ENCODE measurements around the gene CRHR1.

CRHR1 gene

GRCh38 chr17:45791041-45791582 lies 7.0 kb downstream of the CRHR1 start:
- TF ChIP-seq CTCF (IDR thresholded peaks at IDR 0.05; ENCODE audit: low read depth, low read length) = no peak
- H3K4me3 ChIP-seq (ENCODE audit: low read depth, low read length) = no peak overlapping the region
- in situ Hi-C loops (cut with HindIII; ENCODE audit: low sequenced_read_pairs) = no loop called here
- no peak for DNase-seq (ENCODE audit: low read depth, low spot score)

GRCh38 chr17:45791935-45792334 lies 7.8 kb downstream of the CRHR1 start:
- DNase-seq (ENCODE audit: low read depth, low spot score) = no peak
- TF ChIP-seq CTCF (IDR thresholded peaks at IDR 0.05; ENCODE audit: low read depth, low read length) = no peak

GRCh38 chr17:45792437-45792836 lies 8.3 kb downstream of the CRHR1 start:
- no peak for TF ChIP-seq CTCF (IDR thresholded peaks at IDR 0.05; ENCODE audit: low read depth, low read length)
- DNase-seq (ENCODE audit: low read depth, low spot score) = no peak
- in situ Hi-C loops (cut with HindIII; ENCODE audit: low sequenced_read_pairs) = no loop called here
- H3K4me3 ChIP-seq (ENCODE audit: low read depth, low read length) = no peak overlapping the region

More at GRCh38 chr17:45791935-45792334, 7.8 kb downstream of the CRHR1 start:
- in situ Hi-C loops (cut with HindIII; ENCODE audit: low sequenced_read_pairs) = no loop called here
- H3K4me3 ChIP-seq (ENCODE audit: low read depth, low read length) = no peak overlapping the region

GRCh38 chr17:45792995-45793755 lies 9.1 kb downstream of the CRHR1 start:
- no peak overlapping the region for H3K4me3 ChIP-seq (ENCODE audit: low read depth, low read length)
- no peak for TF ChIP-seq CTCF (IDR thresholded peaks at IDR 0.05; ENCODE audit: low read depth, low read length)
- no peak for DNase-seq (ENCODE audit: low read depth, low spot score)
- in situ Hi-C loops (cut with HindIII; ENCODE audit: low sequenced_read_pairs) = no loop called here

GRCh38 chr17:45793999-45794540 lies 9.9 kb downstream of the CRHR1 start:
- H3K4me3 ChIP-seq (ENCODE audit: low read depth, low read length) = no peak overlapping the region
- in situ Hi-C loops (cut with HindIII; ENCODE audit: low sequenced_read_pairs) = no loop called here
- no peak for TF ChIP-seq CTCF (IDR thresholded peaks at IDR 0.05; ENCODE audit: low read depth, low read length)
- no peak for DNase-seq (ENCODE audit: low read depth, low spot score)

- no peak for DNase-seq (ENCODE audit: low read depth, low spot score)
- no peak overlapping the region for H3K4me3 ChIP-seq (ENCODE audit: low read depth, low read length)
- no peak for TF ChIP-seq CTCF (IDR thresholded peaks at IDR 0.05; ENCODE audit: low read depth, low read length)
- in situ Hi-C loops (cut with HindIII; ENCODE audit: low sequenced_read_pairs) = no loop called here
Measured at GRCh38 chr17:45794840-45795239, 10.7 kb downstream of the CRHR1 start.
